CD4-positive, alpha-beta T cell treated with Interferon gamma for 1 hour (primary cell): ENCODE results near the gene MXD3.
"Not testable (repeated sequence)": the region's sequence is repeated elsewhere in the genome, so short reads cannot be mapped to it uniquely, and the experiment has no call there.

Experiments used
- DNase-seq: peaks from one replicate; pipeline ENCODE4 v3.0.0-alpha.2; 2020

MXD3 gene, protein sequence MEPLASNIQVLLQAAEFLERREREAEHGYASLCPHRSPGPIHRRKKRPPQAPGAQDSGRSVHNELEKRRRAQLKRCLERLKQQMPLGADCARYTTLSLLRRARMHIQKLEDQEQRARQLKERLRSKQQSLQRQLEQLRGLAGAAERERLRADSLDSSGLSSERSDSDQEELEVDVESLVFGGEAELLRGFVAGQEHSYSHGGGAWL

DNA sequence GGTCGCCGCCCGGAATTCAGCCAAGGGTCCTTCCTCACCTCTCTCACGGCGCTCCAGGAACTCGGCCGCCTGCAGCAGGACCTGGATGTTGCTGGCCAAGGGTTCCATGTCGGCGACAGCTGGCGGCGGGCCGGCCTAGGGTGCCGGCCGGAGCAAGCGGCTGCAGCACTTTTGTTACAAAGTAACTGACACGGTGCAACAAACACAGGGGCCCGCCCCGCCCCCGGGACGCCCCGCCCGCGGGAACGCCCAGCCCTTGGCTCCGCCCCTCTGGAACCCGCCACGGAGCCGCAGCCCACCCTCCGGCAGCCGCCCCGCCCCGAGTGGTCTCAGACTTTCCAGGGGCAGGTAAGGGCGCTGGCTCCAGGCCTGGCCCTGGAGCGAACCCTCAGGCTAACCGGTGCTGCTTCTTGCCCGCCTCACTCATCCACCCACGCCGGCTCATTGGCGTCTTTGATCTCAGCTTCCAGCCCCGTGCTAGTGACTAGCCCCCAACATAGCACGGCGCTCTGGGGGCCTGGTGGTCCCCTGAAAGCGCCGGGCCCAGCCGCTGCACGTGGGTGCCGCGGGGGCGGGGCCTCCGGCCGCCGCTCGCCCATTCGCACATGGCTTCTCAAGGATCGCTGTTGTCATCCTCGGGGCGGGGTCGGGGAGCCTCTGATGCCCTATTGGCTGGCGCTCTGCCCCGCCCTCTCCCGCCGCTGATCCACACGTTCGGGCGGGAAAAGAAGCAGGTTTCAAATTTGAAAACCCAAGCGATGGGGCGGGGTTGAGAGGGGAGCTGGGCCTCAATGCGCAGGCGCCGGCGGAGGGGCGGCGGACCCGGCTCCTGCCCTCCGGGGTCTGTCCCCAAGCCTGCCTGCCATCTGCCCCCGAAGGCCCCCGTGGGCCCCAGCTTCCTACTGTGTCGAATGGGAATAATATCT is at the start of gene MXD3:
Gene MXD3 (minus strand): TSS at position 176 of the 926 bp plus-strand sequence. CDS start 68 bp downstream, at position 108.
- peak; percentile 95 for DNase-seq

DNA sequence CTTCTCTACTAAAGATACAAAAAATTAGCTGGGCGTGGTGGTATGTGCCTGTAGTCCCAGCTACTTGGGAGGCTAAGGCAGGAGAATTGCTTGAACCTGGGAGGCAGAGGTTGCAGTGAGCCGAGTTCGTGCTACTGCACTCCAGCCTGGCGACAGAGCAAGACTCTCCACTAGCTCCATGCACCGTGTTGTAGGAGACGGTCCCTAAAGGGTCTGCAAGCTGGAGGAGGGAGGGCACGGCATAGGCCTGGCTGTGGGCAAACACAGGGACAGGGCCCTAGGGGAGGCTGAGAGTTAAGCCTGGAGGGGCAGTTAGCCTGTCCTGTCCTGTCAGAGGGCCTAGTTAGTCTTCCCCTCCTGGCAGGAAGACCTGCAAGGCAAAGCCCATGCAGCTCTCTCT is 49.0 kb upstream of the MXD3 start:
- not testable (repeated sequence) for DNase-seq

DNA sequence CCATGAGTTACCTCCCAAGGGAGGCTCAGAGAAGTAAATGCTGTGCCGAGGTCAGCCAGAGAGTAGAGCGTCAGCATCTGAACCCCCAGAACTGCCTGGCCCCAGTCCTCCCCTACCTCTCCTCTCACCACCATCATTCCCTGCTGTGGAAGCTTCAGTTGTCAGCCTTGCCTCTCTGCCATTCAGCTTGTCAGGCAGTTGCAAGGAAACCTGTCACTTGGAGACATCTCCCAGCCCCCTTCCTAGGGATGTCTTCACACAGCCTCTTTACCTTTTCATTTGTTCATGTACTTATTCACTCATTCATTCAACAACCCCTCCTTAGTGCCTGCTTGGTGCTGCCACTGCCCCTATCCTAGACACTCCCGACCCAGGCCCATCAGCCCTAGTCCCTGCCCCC is 48.2 kb upstream of the MXD3 start:
- DNase-seq: no peak

DNA sequence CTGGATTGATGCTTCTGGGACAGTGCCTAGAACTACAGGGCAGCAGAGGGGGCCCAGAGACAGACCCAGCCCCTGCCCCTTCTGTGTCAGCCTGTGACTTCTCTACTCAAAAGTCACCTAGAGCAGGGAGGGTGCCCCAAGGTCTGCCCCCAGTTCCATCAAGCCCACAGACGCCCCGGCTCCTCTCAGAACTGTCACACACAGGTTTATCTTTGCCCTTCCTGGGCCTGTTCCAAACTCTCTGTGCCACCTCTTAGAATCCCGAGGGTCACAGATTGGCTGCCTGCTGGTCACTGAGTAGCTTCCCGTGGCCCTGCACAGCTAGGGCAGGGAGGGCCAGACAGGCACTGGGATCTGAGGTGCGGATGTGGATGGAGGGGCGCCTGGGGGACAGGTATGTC is 47.8 kb upstream of the MXD3 start:
- no peak for DNase-seq

DNA sequence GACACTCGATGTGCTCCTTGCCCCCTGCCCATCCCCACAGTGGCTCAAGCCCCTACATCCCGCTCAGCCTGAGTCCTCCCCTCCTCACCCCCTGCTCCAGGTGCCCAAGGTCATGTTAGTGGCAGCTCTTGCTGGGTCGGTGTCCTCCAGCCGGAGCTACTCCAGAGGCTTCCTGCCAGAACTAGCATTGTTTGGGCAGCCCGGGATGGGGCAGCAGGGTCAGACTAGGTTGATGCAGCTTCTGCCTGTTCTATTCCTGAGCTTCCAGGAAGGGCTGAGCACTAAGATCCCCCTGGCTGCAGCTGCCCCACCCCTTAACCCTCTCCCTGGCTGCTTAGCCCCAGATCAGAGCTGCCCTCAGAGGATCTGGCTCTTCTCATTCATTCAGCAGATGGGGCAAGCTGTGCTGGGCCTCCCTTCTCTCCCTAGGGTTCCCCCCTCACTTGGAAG is 46.7 kb upstream of the MXD3 start:
- DNase-seq: no peak

DNA sequence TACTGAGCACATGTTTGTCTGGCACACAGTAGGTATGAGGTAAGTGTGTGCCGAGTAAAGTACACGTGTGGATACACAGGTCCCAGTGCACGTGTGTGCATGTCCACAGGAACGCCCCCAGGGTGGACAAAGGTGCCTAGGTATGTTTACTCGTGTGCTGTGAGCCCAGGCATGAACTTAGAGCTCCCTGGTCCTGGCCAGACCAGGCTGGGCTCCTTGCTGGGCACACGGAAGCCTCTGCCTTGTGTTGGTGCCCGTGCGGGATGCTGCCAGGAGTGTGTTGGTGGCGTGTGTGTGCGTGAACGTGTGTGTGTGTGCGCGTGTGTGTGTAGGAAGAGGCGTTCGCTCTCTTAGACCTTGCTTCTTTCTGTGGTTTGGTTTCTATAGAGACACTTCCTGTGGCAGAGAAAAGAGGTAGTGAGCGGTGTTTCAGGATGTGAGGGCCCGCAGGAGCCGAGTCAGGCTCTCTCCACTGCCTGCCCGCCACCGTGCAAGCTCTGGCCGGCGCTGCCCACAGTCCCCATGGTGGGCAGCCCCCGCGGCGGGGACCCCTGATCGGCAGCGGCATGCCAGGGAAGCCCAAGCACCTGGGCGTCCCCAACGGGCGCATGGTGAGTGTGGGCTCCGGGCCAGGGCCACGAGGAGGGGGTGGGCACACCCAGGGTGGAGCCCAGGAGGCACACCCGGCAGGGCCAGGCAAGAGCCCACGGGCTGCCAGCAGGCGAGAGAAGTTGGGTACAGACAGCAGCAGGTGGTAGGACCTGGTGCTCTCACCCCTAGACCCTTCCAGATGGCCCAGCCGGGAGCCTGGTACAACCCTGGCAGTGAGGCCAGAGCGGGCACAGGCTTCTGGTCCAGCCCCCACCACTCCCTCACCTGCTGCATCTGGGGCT is 46.0 kb upstream of the MXD3 start, which contains the start of gene RGS14:
Gene RGS14 (plus strand): TSS at position 466 of the 893 bp plus-strand sequence. CDS start 101 bp downstream, at position 567.
- peak; percentile 83 for DNase-seq

DNA sequence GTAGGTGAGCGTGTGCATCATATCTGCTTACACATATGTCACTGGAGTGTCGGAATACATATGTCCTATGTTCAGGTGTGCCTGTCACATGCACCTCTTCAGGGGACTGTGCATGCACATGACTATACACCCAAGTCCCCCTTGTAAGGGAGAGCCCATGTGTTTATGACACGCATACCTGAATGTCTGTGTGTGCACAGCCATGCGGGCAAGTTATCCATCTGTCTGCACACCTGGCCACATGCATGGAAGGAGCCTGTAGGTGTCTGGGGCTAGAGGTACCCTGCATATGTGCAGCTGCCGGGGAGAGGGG is 45.4 kb upstream of the MXD3 start:
- DNase-seq: no peak

DNA sequence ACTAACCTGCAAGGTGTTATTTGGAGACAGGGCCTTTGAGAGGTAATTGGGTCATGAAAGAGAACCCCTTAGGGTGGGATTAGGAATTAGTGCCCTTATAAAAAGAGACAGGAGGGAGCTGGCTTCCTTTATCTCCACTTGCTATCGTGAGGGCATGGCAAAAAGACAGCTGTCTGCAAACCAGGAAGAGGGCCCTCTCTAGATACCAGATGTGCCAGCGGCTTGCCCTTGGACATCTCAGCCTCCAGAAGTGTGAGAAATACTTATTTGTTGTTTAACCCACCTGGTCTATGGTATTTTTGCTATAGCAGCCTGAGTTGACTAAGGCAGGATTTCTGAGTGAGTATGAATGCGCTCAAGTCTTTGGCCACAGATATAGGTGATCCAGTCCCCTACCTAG is 45.0 kb upstream of the MXD3 start:
- no peak for DNase-seq

DNA sequence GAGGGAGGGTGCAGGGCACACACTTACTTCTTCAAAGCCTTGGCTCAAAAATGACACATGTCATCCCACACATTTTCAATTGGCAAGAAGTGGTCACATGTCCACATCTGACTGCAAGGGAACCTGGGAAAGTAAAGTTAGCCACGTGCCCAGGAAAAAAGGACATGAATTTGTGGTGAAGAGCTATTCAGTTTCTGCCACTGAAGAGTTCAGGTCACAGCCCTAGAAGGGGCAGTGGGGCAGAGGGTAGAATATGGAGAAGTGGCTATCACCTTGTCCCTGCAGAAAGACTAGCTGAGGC is 44.1 kb upstream of the MXD3 start:
- DNase-seq: no peak

DNA sequence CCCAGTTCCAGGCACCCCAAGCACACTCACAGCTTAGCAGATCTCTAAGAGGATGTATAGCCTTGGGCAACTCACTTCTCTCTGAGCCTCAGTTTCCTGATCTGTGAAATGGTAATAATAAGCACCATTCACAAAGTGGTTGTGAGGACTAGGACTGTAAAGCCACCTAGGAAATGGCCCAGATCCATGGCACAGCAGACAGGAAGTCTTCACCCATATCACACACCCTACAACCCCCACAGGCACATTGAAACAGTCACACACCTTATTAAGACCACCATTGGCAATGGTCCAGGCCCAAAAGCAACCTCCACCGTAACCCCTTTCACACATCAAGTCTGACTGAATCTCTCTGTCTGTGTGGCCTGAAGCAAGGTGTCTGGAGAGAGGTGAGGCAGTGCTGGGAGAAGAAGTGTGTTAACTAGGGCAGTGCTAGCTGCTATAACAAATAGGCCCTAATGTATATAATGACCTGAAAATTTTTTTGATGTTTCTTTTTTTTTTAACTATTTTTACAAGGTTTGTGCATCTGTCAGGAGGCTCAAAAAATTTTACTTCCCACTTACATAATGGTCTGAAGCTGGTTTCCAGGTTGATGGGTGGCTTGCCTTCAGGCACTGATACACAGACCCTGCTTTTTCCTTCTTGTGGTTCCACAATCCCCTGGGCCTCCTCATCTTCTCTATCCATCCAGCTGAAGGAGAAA is 43.6 kb upstream of the MXD3 start:
- no peak for DNase-seq

DNA sequence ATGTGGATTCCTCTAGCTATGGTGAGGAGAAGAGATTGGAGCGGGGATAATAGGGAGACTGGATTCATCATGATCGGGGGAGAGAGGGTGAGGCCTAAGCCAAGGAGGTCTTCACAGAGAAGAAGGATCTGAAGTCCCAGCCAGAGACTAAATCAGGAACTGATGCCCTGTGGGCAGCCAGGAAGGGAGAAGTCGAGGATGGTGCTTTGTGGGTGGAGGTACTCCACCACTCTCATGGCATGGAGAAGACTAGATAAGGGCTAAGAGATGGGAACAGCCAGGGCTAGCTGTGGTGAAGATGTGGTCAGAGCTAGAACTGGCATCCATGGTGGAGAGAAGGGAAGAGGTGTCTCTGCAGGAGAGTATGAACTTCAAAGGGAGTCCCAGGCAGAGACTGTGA is 43.0 kb upstream of the MXD3 start:
- DNase-seq: no peak

DNA sequence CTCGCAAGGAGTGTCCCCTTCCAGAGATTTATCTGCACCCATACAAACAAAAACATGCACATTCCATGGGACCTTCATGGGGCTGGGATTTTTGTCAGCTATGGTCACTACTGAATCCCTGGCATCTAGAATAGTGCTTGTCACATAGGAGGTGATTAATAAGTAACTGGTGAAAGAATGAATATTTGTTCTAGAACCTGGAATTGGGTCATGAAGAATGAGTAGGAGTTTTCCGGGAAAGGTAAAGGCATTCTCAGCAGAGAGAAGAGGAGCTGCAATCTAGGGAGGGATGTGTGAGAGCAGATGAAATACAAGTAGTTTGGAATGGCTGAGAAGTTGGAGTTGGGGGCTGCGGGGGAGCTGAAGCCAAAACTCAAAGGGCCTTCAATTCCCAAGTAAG is 42.6 kb upstream of the MXD3 start:
- no peak for DNase-seq

DNA sequence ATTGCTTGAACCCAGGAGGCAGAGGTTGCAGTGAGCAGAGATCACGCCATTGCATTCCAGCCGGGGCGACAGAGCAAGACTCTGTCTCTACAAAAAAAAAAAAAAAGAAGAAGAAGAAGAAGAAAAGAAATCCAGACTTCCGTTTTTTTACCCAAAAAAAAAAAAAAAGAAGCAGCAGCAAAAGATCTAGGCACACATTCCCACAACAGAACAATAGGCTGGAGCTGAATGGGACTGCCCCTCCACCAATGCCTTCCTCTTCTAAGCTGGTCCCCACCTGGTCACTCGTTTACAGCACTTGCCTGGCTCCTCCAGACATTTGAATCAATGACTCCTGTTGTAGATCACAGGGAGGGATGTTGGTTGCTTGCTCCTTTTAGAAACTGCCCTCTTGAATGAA is 41.4 kb upstream of the MXD3 start:
- DNase-seq: no peak

DNA sequence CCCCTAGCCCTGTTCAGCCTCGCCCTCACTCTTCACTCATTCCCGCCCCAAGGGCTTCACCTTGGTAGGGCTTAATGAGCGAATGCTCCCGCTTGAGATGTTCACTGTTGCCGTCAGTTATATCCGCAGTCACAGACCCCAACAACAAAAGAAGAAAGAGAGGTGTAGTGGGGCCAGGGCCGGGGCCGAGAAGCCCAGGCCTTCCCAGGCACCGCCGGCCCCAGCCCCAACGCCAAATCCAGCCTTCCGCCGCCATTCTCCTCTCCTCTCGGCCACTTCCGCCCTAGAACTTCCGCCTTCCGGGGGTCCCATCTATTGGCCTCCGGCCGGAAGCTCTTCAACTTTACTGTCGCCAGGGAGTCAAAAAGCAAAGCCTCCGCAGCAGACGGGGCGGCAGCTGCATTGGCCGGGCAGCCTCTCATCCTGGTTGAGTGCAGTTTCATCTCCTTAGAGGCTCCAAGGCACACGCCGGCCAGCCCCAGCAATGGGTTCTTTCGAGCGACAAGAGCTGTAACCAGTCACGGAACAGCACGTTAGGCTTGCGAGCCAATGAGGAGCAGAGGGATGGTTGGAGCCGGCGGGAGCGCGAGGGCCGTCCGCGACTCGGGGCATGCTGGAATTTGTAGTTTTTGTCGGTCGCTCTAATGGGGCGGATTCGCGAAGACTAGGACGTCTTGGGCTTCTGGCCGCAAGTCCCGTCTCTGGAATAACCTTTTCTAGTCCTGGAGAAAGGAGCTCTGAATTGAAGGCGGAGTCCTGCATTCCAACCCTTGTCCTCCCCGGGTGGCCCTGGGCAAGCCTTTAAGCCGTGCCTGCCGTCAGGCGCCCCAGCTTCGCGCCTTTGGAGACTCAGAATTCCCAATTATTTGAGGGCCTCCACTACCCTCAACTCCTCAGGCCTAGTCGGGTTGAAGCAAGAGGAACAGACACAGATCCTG is 40.0 kb upstream of the MXD3 start, which contains the start of gene LMAN2:
Gene LMAN2 (minus strand): TSS at position 277 of the 938 bp plus-strand sequence. CDS start 21 bp downstream, at position 256.
- peak; percentile 92 for DNase-seq

DNA sequence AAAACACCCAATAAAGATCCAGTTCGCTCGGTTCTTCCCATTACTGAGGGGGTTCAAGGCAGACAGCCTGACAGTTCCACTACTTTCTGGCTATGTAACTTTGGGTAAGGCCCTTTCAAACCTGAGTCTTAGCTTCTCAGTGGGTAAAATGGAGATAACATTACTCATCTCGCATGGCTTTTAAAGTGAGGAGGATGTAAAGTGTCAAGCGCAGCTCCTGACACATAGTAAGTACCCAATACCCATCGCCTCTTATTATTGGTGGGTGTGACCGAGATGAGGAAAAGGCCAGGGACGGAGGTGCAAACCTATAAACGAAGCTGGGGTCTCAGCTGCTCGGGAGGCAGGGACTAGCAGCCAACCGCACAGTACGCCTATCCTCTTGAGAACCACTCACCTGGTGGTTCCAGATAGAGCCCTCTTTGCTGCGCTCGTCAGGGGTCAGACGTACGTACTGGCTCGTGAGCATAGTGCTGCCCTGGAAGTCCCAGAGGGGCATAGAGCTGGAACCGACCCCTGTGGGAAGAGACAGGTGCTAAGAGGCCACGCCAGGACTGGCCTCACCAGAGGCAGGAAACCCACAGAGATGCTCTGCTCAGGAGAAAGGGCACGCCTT is 39.2 kb upstream of the MXD3 start:
- DNase-seq: no peak

DNA sequence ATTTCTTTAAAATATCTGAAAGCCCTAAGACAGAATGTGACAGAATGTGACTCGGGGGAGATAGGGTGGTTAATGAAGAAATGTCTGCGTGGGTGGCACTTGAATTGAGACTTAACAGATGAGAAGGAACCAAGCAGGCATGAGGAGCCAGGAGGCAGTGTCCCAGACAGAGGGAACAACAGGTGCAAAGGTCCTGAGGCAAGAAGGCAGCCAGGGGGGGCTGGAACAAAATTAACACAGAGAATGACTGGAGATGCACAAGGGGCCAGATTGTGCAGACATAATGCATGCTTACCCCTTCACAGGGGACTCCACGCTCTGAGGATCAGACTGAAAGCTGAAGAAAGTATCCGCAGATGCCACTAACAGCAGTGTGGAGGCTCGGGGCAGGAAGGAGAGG is 38.1 kb upstream of the MXD3 start:
- DNase-seq: no peak

DNA sequence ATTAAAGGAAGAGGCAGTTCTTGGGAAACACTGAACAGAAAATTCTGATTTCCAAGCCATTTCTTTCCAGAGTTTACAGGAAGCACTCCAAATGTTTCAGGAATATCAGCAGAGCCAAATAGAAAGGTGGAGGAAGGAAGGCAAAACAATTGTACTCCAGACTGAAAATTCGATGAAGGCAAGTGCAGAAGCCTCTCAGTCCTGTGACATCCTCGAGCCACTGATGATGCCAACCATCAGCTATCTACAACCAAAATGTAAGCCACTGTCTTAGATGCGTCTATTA is 37.6 kb upstream of the MXD3 start:
- DNase-seq: no peak

DNA sequence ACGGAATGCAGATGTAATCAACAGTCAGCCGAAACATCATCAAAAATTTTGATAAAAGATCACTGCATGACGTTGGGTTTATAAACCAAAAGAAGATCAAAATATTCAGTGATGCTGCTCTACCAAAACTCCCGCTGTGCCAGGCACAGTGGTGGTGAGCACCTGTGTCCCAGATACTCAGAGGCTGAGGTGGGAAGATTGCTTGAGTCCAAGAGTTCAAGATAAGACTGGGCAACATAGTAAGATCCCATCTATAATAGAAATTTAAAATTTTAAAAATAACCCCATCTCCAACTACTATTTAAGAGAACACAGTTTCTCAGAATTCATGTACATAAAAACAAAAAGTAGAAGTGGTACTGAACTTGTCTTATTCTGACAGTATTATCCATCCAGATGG is 36.0 kb upstream of the MXD3 start:
- no peak for DNase-seq

DNA sequence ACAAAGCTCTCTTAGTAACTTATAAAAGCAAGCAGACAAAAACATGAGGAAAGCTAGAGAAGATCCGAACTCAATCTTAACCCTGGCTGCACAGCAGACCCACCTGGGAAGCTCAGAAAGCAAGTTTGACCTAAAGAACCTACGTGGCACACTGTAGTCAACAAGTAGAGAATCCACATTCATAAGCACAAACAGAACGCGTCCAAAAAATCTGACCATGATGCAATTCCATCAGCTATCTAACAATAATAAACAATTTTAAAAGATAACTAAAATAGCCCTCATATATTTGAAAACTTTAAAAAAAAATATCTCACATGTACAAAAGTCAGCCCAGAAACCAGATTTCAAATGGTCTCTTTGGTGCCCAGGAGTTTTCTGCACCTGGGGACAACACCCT is 35.1 kb upstream of the MXD3 start:
- DNase-seq: no peak

DNA sequence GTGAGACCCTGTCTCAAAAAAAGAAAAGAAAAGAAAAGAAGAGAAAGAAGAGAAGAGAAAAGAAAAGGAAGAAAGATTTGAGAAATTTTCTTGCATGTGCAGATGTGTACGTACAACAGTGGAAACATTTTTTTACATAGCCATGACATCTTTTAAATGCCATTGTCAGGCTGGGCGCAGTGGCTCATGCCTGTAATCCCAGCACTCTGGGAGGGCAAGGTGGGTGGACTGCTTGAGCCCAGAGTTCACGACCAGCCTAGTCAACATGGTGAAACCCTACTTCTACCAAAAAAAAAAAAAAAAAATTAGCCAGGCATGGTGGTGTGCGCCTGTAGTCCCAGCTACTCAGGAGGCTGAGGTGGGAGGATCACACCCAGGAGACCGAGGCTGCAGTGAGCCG is 33.2 kb upstream of the MXD3 start:
- no peak for DNase-seq

DNA sequence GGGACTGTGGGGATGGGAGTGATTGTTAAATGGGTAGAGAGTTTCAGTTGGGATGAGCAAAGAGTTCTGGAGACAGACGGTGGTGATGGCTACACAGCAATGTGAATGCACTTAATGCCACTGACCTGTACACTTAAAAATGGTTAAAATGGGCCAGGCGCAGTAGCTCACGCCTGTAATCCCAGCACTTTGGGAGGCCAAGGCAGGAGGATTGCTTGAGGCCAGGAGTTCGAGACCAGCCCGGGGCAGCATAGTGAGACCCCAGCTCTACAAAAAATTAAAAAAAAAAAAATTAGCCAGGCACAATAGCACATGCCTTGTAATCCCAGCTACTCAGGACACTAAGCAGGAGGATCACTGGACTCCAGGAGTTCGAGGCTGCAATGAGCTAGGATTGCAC is 32.1 kb upstream of the MXD3 start:
- DNase-seq: no peak
